DOHH2 (cell line): Measurements from ENCODE around the gene OSTN.

Experiments
- EZH2phosphoT487 ChIP-seq: fragments of 200-600 bp; sonication (generic); IDR thresholded peaks from 2 replicates; pipeline ENCODE4 v1.6.1; 2017; ENCODE audit warnings: borderline replicate concordance, mild to moderate bottlenecking, antibody characterized with exemption, low read length, moderate library complexity, mixed read lengths
- TF ChIP-seq, protein P1 (sequence below): fragments of 200-600 bp; sonication (generic); IDR thresholded peaks from one replicate; pipeline ENCODE4 v1.5.1; 2014; ENCODE audit warnings: antibody characterized with exemption, mild to moderate bottlenecking, low read depth, low read length; ENCODE audit not compliant: poor library complexity, severe bottlenecking

DNA sequence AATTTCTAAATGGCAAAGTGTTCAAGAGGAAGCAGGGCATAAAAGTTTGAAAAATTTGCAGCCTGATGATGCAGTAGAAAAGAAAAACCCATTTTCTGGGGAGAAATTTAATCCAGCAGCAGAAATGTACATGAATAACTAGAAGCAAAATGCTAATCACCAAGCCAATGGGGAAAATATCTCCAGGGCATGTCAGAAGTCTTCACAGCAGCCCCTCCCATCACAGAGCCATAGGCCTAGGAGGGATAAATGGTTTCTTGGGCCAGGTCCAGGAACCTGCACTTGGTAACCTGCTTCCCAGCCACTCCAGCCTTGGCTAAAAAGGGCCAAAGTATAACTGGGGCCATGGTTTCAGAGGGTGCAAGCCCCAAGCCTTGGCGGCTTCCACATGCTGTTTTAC lies 22.6 kb downstream of the OSTN start:
- TF ChIP-seq, protein P1, sequence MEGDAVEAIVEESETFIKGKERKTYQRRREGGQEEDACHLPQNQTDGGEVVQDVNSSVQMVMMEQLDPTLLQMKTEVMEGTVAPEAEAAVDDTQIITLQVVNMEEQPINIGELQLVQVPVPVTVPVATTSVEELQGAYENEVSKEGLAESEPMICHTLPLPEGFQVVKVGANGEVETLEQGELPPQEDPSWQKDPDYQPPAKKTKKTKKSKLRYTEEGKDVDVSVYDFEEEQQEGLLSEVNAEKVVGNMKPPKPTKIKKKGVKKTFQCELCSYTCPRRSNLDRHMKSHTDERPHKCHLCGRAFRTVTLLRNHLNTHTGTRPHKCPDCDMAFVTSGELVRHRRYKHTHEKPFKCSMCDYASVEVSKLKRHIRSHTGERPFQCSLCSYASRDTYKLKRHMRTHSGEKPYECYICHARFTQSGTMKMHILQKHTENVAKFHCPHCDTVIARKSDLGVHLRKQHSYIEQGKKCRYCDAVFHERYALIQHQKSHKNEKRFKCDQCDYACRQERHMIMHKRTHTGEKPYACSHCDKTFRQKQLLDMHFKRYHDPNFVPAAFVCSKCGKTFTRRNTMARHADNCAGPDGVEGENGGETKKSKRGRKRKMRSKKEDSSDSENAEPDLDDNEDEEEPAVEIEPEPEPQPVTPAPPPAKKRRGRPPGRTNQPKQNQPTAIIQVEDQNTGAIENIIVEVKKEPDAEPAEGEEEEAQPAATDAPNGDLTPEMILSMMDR = no peak
- no peak for TF ChIP-seq EZH2phosphoT487
